GM12801 (cell line): ENCODE measurements around the gene ATP5ME.

Experiments
- CTCF ChIP-seq: IDR thresholded peaks from one replicate; pipeline ENCODE4 v1.5.1; 2011; ENCODE audit warnings: control low read depth; ENCODE audit not compliant: insufficient read length; ENCODE audit errors: extremely low read depth

The ATP5ME gene

GRCh38 chr4:675036-675882 lies 1.2 kb upstream of the ATP5ME start:
- no peak for TF ChIP-seq CTCF

- no peak for TF ChIP-seq CTCF
These were observed 556 bp downstream of the ATP5ME start for GRCh38 chr4:673349-674091.

- no peak for TF ChIP-seq CTCF
These were observed 2.3 kb downstream of the ATP5ME start for GRCh38 chr4:671769-672168.

- no peak for TF ChIP-seq CTCF
These were observed 6.5 kb downstream of the ATP5ME start for GRCh38 chr4:667545-667925.

GRCh38 chr4:666822-667544 lies 7.1 kb downstream of the ATP5ME start:
- TF ChIP-seq CTCF = no peak

GRCh38 chr4:666436-666810 lies 7.7 kb downstream of the ATP5ME start:
- TF ChIP-seq CTCF = no peak

- TF ChIP-seq CTCF = no peak
These were observed 8.2 kb downstream of the ATP5ME start for GRCh38 chr4:665751-666435.
